Measurements from ENCODE around the gene SUPT16H. TPM values are rescaled to one million over a fixed set of nuclear protein-coding genes. Genes with fewer than 3 reads are reported as not detected.
A peak's percentile ranks its signal among the peaks of the same experiment; 100 is the strongest.
"Not testable (repeated sequence)": the region's sequence is repeated elsewhere in the genome, so short reads cannot be mapped to it uniquely, and the experiment has no call there.

The SUPT16H gene
- 50.4 and 51.4 TPM in 2 replicates for total RNA-seq

- peak; percentile 95 to 97 for DNase-seq (ENCODE audit: low read depth in 2 of 2)
Measured at GRCh38 chr14:21383848-21384493, at the start of gene SUPT16H. Gene SUPT16H (minus strand): TSS chr14:21384019. CDS start chr14:21383927, 92 bp downstream.

GRCh38 chr14:21431126-21431525 lies 47.3 kb upstream of the SUPT16H start:
- no peak for DNase-seq (ENCODE audit: low read depth in 2 of 2)

- no peak for DNase-seq (ENCODE audit: low read depth in 2 of 2)
Measured at GRCh38 chr14:21428930-21429329, 45.1 kb upstream of the SUPT16H start.

DNA sequence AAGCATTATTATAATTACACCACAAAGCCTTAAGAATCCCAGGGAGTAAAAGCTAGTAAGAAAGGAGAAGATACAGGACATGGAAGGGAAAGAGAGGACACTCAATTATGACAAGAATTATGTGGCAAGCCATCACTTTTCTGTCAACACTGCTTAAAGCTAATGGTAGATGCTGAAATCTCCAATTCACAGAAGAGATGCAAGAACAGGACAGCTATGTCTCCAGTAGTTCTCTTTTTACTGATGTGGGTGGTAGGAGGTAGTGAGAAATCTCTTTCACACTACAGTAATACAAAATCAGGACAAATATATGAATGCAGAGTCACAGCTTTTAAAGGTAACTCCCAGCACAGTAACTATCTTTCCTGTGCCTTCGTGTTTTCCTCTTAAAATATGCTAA lies 42.9 kb upstream of the SUPT16H start:
- DNase-seq (ENCODE audit: low read depth in 2 of 2) = no peak

DNA sequence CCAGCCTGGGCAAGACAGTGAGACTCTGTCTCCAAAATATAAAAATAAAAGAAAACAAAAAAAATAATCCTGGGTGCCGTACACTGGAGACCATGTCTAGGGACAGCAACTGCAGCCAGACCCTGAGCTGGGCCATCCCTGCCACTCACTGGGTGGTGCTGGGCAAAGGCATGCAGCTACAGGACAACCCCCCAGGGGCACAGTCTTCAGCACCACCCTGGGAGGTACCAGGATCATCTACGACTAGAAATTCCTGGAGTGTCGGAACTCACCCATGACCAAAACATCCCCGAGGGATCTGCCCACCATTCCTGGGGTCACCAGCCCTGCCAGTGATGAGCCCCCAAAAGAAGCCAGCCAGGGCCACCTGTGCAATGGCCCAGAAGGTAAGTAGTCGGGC lies 35.7 kb upstream of the SUPT16H start:
- no peak for DNase-seq (ENCODE audit: low read depth in 2 of 2)

GRCh38 chr14:21415329-21415728 lies 31.5 kb upstream of the SUPT16H start:
- no peak for DNase-seq (ENCODE audit: low read depth in 2 of 2)

DNA sequence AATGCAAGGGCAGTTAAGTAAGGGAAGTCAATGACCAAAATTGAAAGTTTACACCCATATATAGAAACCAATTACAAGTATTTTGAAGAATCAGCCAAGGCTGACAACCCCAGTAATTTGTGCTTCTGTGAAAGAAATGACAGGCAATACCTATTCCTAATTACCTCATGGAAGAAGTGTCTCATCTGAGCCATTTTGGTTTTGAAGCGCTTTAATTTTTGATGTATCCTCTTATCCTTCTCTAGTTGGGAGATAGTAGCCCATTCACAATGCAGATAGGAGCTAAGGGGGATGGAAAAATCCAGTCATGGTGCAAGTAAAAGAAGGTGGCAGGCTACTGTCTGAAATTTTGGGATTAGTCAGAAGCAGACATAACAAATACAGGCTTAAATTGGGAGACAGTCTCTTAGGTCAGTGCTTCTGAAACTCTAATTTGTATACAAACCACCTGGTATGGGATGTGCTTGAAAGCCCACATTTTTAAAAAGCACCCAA lies 30.4 kb upstream of the SUPT16H start:
- DNase-seq (ENCODE audit: low read depth in 2 of 2) = no peak

DNA sequence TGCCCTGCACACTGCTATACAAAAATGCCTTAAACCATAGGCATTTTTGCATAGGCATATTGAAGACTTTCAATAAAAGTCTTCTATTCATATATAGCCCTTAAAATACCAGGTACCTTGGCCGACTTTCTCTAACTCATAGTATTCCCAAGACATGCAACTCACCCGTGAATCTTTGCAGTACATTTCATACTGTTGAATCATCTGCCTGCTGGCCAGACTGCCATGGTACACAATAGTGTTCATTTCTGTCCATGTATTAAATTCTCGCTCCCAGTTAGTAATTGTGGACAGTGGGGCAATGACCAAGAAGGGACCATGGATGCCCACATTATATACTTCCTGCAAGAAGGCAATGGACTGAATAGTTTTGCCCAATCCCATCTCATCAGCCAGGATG lies 24.3 kb upstream of the SUPT16H start:
- peak in 1 of 2 donors; percentile 61 for DNase-seq (ENCODE audit: low read depth in 2 of 2)

DNA sequence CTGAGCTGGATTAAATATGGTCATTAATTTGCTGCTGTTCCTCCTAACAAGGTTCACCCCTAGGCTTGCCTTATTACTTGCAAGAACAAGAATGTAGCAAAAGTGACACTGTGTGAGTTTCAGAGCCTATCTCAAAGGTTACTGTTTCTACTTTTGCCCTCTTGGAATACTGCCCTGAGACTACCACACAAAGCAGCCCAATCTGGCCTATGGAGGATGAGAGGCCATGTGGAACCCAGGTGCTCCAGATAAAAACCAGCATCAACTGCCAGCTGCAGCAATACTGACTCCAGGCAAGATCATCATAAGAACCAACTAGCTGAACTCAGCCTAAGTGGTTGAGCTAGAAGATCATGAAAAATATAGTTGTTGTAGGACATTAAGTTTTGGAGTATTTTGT lies 22.4 kb upstream of the SUPT16H start:
- DNase-seq (ENCODE audit: low read depth in 2 of 2) = no peak

GRCh38 chr14:21405097-21405496 lies 21.3 kb upstream of the SUPT16H start:
- peak in 1 of 2 donors; percentile 87 for DNase-seq (ENCODE audit: low read depth in 2 of 2)

DNA sequence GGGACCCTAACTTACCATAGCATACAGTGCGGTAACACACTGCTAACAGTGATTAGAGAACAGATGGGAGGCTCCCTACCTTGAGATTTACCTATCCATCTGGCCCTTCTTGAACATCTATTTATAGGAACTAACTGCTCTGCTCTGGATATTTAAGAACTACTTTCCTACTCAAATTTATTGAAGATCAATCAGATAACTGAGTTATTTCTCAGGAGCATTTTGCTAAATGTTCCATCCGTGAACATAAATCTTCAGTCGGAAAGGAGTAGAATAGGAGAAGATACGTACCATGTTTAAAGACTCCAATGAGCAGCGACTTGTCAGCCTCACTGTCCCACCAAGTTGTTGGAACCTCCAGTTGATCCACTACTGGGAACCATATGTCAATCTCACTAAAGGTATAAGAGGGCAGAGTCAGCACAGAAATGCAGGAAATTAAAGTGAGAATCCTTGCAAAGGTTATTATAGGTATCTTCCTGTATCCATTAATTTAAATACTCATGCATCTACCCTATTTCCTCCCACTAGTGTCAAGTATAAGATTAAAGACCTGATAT lies 15.6 kb upstream of the SUPT16H start:
- DNase-seq (ENCODE audit: low read depth in 2 of 2) = no peak

DNA sequence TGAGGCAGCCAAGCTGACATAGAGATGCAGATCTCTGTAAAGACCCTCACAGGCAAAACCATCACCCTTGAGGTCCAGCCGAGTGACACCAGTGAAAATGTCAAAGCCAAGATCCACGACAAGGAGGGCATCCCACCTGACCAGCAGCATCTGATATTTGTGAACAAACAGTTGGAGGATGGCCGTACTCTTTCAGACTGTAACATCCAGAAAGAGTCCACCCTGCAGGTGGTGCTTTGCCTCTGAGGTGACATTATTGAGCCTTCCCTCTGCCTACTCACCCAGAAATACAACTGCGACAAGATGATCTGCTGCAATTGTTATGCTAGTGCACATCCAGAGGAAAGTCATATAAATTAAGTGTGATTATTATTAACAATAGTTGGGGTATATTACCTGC lies 15.1 kb upstream of the SUPT16H start:
- DNase-seq (ENCODE audit: low read depth in 2 of 2) = no peak

DNA sequence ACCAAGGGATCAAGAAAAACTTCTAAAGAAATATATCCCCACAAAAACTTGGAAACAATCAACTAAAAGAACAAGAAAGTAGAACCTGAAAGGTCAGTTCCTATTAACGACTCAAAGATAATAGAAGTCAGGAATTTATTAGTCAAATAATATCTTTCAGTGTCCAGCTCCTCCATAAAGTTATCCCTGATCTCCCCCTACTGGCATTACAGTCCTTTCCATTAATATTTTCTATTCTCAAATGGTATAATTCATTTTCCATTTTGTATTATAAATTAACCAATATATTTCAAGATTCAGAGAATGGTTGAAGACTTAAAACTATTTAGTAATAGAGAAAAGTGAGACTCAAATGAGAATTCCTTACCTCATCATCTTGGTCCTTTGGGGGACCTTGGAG lies 11.6 kb upstream of the SUPT16H start:
- DNase-seq (ENCODE audit: low read depth in 2 of 2) = no peak

DNA sequence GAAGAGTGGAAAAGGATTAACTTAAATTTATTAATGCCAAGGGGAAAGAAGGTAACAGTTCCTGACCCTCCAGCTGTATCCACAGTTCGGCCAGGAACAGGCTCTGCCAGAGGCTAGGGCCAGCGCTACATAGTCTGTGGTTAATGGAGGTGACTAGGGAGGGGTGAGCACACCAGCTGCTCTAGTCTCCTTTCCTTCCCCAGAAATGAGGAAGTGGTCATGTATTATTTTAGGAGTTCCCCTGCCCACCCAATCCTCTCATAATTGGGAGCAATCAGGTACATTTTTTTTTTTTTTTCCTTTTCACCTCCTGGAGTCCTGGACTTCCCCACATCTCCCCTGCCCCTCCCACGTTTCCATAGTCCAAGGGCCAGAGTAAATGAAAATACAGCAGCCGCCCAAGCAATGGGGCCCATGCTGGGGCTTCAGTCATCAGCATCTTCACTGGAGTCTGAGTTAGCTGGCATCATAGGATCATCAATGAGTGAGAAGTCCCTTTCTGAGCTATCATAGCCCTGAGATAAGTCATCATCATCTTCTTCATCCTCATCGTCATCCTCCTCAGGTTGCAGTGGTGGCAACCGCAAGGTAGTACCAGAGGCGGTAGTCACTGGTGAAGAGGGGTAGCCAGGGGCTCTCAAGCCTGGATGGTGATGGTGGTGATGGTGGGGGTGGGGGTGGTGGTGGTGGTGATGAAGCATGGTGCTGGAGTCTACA lies 1.5 kb upstream of the SUPT16H start:
- no peak for DNase-seq (ENCODE audit: low read depth in 2 of 2)

DNA sequence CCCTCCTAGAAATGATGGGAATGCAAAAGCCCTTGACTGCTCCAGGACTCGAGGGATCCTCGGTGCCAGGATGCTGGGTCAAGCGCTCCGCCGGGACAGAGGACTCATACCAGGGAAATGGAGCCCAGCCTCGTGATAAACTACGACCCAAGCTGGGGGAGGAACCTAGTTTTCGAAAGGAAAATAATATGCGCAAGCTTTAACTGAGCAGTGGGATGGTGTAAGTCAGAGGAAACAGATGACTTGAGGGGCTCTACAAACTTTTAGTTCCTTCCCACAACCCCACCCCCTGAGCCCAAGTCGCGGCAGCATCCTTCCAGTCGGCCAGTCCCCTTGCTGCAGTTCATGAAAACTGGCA lies 654 bp upstream of the SUPT16H start:
- no peak for DNase-seq (ENCODE audit: low read depth in 2 of 2)

- DNase-seq (ENCODE audit: low read depth in 2 of 2) = peak; percentile 32 to 61
Measured at GRCh38 chr14:21382886-21383847, 652 bp downstream of the SUPT16H start.

DNA sequence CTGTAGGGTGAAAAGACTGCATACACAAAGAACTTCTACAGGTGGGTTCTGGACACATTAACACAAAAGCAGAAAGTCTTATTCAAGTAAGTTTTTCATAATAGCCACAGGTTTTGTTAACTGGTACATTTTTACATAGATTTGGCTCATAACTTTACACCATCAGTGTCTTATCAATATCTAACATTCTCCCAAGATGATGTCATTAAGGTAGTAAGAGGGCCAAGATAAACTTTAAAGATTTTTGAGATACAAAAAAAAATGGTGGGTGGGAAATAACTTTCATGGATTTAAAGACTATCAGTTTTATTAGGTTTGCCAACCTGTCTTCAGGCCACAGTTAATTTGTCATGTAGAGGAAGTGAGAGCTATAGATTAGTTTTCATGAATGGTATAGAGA lies 1.7 kb downstream of the SUPT16H start:
- DNase-seq (ENCODE audit: low read depth in 2 of 2) = no peak

- no peak for DNase-seq (ENCODE audit: low read depth in 2 of 2)
Measured at GRCh38 chr14:21379338-21379737, 4.5 kb downstream of the SUPT16H start.

- no peak for DNase-seq (ENCODE audit: low read depth in 2 of 2)
Measured at GRCh38 chr14:21373980-21374379, 9.8 kb downstream of the SUPT16H start.

GRCh38 chr14:21372814-21373213 lies 11.0 kb downstream of the SUPT16H start:
- DNase-seq (ENCODE audit: low read depth in 2 of 2) = not testable (repeated sequence)

- DNase-seq (ENCODE audit: low read depth in 2 of 2) = no peak
Measured at GRCh38 chr14:21369949-21370679, 13.7 kb downstream of the SUPT16H start.
